ENCODE measurements around the gene DNAJA1. TPM values are rescaled to one million over a fixed set of nuclear protein-coding genes. Genes with fewer than 3 reads are reported as not detected.
A peak's percentile ranks its signal among the peaks of the same experiment; 100 is the strongest.

The DNAJA1 gene
- total RNA-seq, 2 experiments from 2014 or later, result 109 to 110 TPM

- H3K36me3 ChIP-seq (ENCODE audit: insufficient read depth, low read length), result peaks cover 31% of the 10 kb centered on the region
- TF ChIP-seq EZH2phosphoT487 (IDR thresholded peaks at IDR 0.05; ENCODE audit: borderline replicate concordance, low read depth, low read length) (no peak), CTCF (conservative IDR thresholded peaks at IDR 0.05; ENCODE audit: low read length) (no peak)
- peak; percentile 97 for DNase-seq (ENCODE audit: low spot score)
- no TSS peak for BruUV-seq (replicated peaks)
- POLR2A ChIA-PET, result interaction anchor here (0.5 to 1.6 kb wide), 12 partner anchors 9 to 172 kb away, joined by 3 to 5 read pairs (median 4); partner anchors contain the start of gene B4GALT1
- H3K79me2 ChIP-seq (ENCODE audit: insufficient read depth, low read depth, low read length), result peaks cover 30% of the 10 kb centered on the region
- peaks cover 25% of the 10 kb centered on the region for H3K4me1 ChIP-seq (ENCODE audit: insufficient read depth, low read length, poor library complexity, severe bottlenecking)
- intact Hi-C loops (cut with micrococcal nuclease; ENCODE audit: unreplicated experiment), result no loop called here
- H2AFZ ChIP-seq (ENCODE audit: low read length), result peak within 1 kb of the TSS; percentile 50
- no peaks in the 10 kb centered on the region for H3K9me3 ChIP-seq (ENCODE audit: low read length)
- peak within 1 kb of the TSS; percentile 54 for H3K27ac ChIP-seq (ENCODE audit: low read depth, low read length, poor library complexity, severe bottlenecking)
- CTCF ChIA-PET (ENCODE audit: unreplicated experiment), result no interaction called here
- peak within 1 kb of the TSS; percentile 89 for H3K4me2 ChIP-seq (ENCODE audit: low read length)
- H3K4me3 ChIP-seq (ENCODE audit: low read depth, low read length, poor library complexity, severe bottlenecking), result peak within 1 kb of the TSS; percentile 95
- H4K20me1 ChIP-seq (ENCODE audit: insufficient read depth, low read length), result peaks cover 4% of the 10 kb centered on the region; the same call in 1 of the 2 replicates
- H3K9me2 ChIP-seq (ENCODE audit: insufficient read depth, low read length), result no peaks in the 10 kb centered on the region
These were observed 51.3 kb downstream of the DNAJA1 start, which contains the start of gene SMU1 for GRCh38 chr9:33076046-33077004. Gene SMU1 (minus strand): TSS chr9:33076674. CDS start chr9:33076608, 66 bp downstream.

- Histone ChIP-seq H3K4me1 (ENCODE audit: insufficient read depth, low read length, poor library complexity, severe bottlenecking) (peaks cover 27% of the 10 kb centered on the region), H2AFZ (ENCODE audit: low read length) (peak overlapping the region; percentile 83; the same call in 1 of the 2 replicates), H3K79me2 (ENCODE audit: insufficient read depth, low read depth, low read length) (peaks cover 10% of the 10 kb centered on the region), H3K9me3 (ENCODE audit: low read length) (no peaks in the 10 kb centered on the region), H3K9me2 (ENCODE audit: insufficient read depth, low read length) (no peaks in the 10 kb centered on the region), H3K36me3 (ENCODE audit: insufficient read depth, low read length) (no peaks in the 10 kb centered on the region), H4K20me1 (ENCODE audit: insufficient read depth, low read length) (no peaks in the 10 kb centered on the region), H3K4me2 (ENCODE audit: low read length) (peak overlapping the region; percentile 60), H3K4me3 (ENCODE audit: low read depth, low read length, poor library complexity, severe bottlenecking) (peak overlapping the region; percentile 41), H3K27ac (ENCODE audit: low read depth, low read length, poor library complexity, severe bottlenecking) (no peak overlapping the region)
- no peak for DNase-seq (ENCODE audit: low spot score)
- intact Hi-C loops (cut with micrococcal nuclease; ENCODE audit: unreplicated experiment), result no loop called here
- no TSS peak for BruUV-seq (replicated peaks)
- no peak for TF ChIP-seq EZH2phosphoT487 (IDR thresholded peaks at IDR 0.05; ENCODE audit: borderline replicate concordance, low read depth, low read length)
- TF ChIP-seq CTCF (conservative IDR thresholded peaks at IDR 0.05; ENCODE audit: low read length), result no peak
- ChIA-PET CTCF (ENCODE audit: unreplicated experiment) (interaction anchor here (0.6 to 1.0 kb wide), 2 partner anchors 44 to 146 kb away, joined by 3 to 5 read pairs; no protein-coding TSS in a partner anchor), POLR2A (no interaction called here)
These were observed 55.5 kb downstream of the DNAJA1 start for GRCh38 chr9:33080534-33080933.
